ENCODE measurements around the gene PCDH19.

PCDH19 gene

DNA sequence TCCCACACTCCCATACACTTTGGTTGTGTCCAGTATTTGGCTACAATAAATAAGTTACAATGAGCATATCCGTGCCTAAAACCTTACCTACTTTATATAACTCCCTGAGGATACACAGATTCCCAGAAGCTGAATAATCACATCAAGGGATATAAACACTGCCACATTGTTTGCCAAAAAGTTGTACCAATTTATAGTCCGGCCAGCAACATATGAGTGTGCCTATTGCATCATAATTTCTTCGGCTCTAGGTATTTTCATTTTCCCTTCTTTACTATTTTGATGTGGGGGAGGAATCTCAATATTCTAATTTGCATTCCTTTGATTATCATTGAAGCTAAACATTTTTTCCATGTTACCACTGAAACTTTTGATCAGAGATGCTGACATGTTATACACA lies 146.4 kb downstream of the PCDH19 start:
- Histone ChIP-seq H3K9ac (ENCODE audit: low read length) (no peak overlapping the region), H3K27ac (ENCODE audit: low read depth, low read length) (no peak overlapping the region), H3K4me1 (ENCODE audit: control insufficient read depth, insufficient read depth, low read length) (no peaks in the 10 kb centered on the region), H3K27me3 (ENCODE audit: control insufficient read depth, insufficient read depth, low read length) (no peaks in the 10 kb centered on the region), H3K4me3 (ENCODE audit: low read length) (no peak overlapping the region), H3K36me3 (ENCODE audit: control insufficient read depth, insufficient read depth, low read length) (no peaks in the 10 kb centered on the region)

DNA sequence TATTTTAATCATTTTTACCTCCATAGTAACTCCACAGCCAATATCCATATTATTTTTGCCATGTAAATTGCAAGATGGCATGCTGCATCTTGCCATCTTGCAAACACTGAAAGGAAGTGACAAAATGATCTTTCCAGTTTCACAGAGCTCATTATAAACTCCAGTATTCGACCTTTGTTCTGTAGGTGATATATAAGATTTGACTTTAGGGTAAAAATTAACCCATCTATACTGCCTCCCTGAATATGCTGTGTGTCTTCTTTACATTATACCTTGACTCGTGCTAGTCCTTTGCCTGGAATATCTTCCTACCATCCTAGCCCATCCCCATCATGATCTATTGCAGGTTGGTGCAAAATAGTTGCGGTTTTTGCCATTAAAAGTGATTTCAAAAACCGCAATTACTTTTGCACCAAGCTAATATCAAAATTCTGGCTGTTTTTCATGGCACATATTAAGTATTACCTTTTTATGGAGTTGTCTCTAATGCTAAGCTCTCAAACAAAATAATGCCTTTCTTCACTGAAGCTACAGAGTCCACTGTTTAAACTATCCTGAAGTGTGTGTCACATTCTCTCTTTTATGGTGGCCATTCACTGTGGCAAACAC lies 161.1 kb downstream of the PCDH19 start:
- Histone ChIP-seq H3K27ac (ENCODE audit: low read depth, low read length) (no peak overlapping the region), H3K4me1 (ENCODE audit: control insufficient read depth, insufficient read depth, low read length) (no peaks in the 10 kb centered on the region), H3K36me3 (ENCODE audit: control insufficient read depth, insufficient read depth, low read length) (no peaks in the 10 kb centered on the region), H3K9ac (ENCODE audit: low read length) (no peak overlapping the region), H3K27me3 (ENCODE audit: control insufficient read depth, insufficient read depth, low read length) (no peaks in the 10 kb centered on the region), H3K4me3 (ENCODE audit: low read length) (no peak overlapping the region)

DNA sequence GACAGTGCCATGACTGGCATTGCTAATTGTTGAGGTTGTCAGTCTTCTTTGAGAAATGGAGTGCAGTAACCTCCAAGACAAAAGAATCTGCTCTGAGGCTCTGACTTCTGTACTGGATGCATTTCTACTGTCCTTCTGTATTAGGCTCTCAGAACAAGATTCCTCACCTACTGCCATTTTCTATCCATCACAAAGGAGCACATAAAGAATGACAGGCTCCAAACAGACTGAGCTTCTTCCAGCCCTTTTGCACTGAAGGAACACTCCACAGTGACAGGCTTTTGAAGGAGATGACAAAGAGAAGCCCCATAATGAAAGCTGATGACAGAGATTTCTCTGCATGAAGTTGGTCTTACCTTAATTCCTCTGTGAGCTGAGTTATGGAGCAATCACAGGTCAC lies 162.2 kb downstream of the PCDH19 start:
- Histone ChIP-seq H3K27ac (ENCODE audit: low read depth, low read length) (no peak overlapping the region), H3K4me3 (ENCODE audit: low read length) (no peak overlapping the region), H3K27me3 (ENCODE audit: control insufficient read depth, insufficient read depth, low read length) (no peaks in the 10 kb centered on the region), H3K36me3 (ENCODE audit: control insufficient read depth, insufficient read depth, low read length) (no peaks in the 10 kb centered on the region), H3K4me1 (ENCODE audit: control insufficient read depth, insufficient read depth, low read length) (no peaks in the 10 kb centered on the region), H3K9ac (ENCODE audit: low read length) (no peak overlapping the region)

DNA sequence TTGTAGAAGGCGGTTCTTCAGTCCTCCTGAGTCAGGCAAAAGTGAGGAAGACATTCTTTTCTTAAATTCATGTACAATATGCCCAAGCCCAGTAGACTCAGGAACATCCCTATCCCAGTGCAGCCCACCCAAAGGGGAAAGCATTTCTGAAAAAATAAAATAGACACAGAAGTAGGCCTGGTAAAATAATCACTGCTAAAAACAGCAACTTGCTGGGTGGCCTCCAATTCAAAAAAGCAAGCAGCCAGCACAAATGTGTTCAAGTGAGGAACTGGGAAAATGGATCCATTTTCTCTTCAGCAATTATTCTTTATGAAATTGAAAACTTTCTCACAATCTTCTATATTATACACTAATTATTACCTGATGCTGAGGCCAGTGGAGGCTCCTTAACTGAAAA lies 165.4 kb downstream of the PCDH19 start:
- Histone ChIP-seq H3K27ac (ENCODE audit: low read depth, low read length) (no peak overlapping the region), H3K9ac (ENCODE audit: low read length) (no peak overlapping the region), H3K27me3 (ENCODE audit: control insufficient read depth, insufficient read depth, low read length) (no peaks in the 10 kb centered on the region), H3K4me1 (ENCODE audit: control insufficient read depth, insufficient read depth, low read length) (no peaks in the 10 kb centered on the region), H3K4me3 (ENCODE audit: low read length) (no peak overlapping the region), H3K36me3 (ENCODE audit: control insufficient read depth, insufficient read depth, low read length) (no peaks in the 10 kb centered on the region)

Data from rectal smooth muscle tissue (tissue), 1 donor.